Subcutaneous adipose tissue (tissue), 4 donors: ENCODE data around the gene SHOC2. TPM values are rescaled to one million over a fixed set of nuclear protein-coding genes. Genes with fewer than 3 reads are reported as not detected.

ENCODE experiments used
- CTCF ChIP-seq: fragments of 450-650 bp; IDR thresholded peaks from one replicate; pipeline ENCODE4 v1.5.1; 2016; ENCODE audit warnings: low read depth, mild to moderate bottlenecking, control low read depth, antibody characterized with exemption, moderate library complexity
- total RNA-seq, 4 donors: library from RNA; depleted of rRNA; stranded (reverse); fragments of >200 nt; gene quantifications; one replicate each; pipeline ENCODE4 v1.1.0, GENCODE V29; 2016

SHOC2 gene
- total RNA-seq, 4 donors from 2014 or later = 67.1 to 128 (median 72.0) TPM

GRCh38 chr10:110903280-110904278, 15.8 kb upstream of the SHOC2 start:
- TF ChIP-seq CTCF = no peak

DNA sequence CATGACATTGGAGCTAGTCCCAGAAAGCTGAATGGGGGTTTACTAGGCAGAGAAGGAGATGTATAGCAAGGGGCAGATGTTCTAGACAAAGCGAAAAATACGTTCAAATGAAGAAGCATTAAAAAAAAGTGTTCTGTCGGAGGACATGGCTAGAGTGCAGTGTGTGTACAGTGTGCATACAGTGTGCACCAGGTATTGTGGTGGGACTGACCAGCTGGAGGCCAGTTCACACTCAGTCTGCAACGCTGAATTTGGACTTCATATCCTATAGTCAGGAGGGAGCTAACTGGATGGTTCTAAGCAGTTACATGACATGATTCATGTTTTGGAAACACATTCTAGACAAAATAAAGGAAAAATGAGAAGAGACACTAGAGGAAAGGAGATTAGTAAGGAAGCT, 9.3 kb upstream of the SHOC2 start:
- TF ChIP-seq CTCF = no peak

DNA sequence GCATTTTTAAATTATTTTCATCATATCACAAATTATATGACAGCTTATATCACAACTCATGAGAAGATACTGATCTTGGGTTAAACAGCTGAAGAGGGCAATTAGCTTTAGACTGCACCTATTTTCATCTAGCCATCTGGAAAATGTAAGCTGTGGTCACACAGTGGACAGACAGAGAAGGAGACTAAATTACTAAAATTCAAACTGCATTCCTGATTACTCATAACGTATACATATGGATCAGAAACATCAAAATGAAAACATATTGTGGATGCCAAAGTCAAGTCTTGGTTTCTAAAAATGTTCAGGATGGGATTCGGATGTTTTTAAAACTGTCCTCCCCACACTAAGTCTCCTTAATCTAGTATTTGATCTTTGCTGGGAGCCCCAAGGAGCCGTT, 7.0 kb upstream of the SHOC2 start:
- TF ChIP-seq CTCF = no peak

GRCh38 chr10:110914431-110914830, 5.0 kb upstream of the SHOC2 start:
- TF ChIP-seq CTCF = no peak

GRCh38 chr10:110915035-110915434, 4.4 kb upstream of the SHOC2 start:
- TF ChIP-seq CTCF = no peak

GRCh38 chr10:110916554-110917346, 2.7 kb upstream of the SHOC2 start:
- TF ChIP-seq CTCF = no peak

DNA sequence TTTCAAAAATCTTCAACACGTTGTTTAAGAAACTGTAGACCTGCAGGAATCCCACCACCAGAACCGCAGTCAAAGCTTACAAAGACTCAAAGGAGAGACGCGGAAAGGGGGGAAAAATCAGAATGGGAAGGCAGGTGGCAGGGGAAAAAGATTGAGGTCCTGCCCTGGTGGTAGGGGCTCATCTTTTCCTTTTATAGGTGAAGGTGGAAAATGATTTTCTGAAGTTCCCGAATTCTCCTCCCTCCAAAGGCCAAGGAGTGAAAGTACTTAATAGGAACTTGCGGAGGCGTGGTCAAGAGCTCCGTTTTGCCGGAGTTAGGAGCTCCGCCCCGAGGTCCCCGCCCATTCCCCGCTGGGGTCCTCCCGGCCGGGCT, 1.1 kb upstream of the SHOC2 start:
- TF ChIP-seq CTCF = no peak
